Progenitor cell of endocrine pancreas (in vitro differentiated cells): ENCODE data around the gene FBN3. TPM values are rescaled to one million over a fixed set of nuclear protein-coding genes. Genes with fewer than 3 reads are reported as not detected.

Experiments used
- DNase-seq: peaks from one replicate; pipeline ENCODE4 v3.0.0; 2021; ENCODE audit warnings: low spot score; ENCODE audit not compliant: unreplicated experiment
- H3K27ac Mint-ChIP-seq: 2 replicates; pipeline ENCODE4 v1.8.0; 2021; ENCODE audit warnings: mild to moderate bottlenecking, moderate library complexity, mixed read lengths
- H3K27me3 Mint-ChIP-seq: 2 replicates; pipeline ENCODE4 v1.8.0; 2021; ENCODE audit warnings: mixed read lengths
- H3K36me3 Mint-ChIP-seq: 2 replicates; pipeline ENCODE4 v1.8.0; 2022; ENCODE audit warnings: mixed read lengths; ENCODE audit not compliant: insufficient read depth
- H3K4me1 Mint-ChIP-seq: 2 replicates; pipeline ENCODE4 v1.8.0; 2021; ENCODE audit warnings: low read depth, mixed read lengths
- H3K4me3 Mint-ChIP-seq: 2 replicates; pipeline ENCODE4 v1.8.0; 2021; ENCODE audit warnings: low read depth, mild to moderate bottlenecking, moderate library complexity, mixed read lengths
- H3K9me3 Mint-ChIP-seq: 2 replicates; pipeline ENCODE4 v1.8.0; 2021; ENCODE audit warnings: low read depth, mixed read lengths
- total RNA-seq: library from RNA; stranded (reverse); gene quantifications from 2 replicates; pipeline ENCODE4 v1.2.1, GENCODE V29; 2021
- TF ChIP-seq, protein P1 (sequence below): fragments of 200-600 bp; sonication (generic); IDR thresholded peaks from one replicate; pipeline ENCODE4 v1.5.0; 2021; ENCODE audit warnings: antibody characterized with exemption, mild to moderate bottlenecking; ENCODE audit not compliant: unreplicated experiment

Gene FBN3
- total RNA-seq, 1 donor from 2014 or later, result 121 TPM

DNA sequence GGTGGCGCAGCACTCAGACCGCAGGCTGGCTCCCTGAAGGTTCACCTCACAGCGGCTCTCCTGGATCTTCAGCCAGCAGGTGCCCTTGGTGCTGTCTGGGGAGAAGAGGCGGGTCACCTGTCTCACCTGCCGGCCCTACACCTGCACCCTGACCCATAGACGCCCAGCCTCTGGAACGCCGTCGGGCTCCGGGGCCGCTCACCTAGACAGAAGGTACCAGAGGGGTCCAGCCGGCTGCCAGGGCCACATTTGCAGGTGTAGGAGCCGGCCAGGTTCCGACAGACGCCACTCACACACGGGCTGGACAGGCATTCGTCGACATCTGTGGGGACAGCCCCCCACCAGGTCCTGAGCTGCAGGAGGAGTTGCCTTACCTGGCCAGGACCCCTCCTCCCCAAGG is 22.9 kb downstream of the FBN3 start:
- Mint-ChIP-seq H3K9me3 (no peaks in the 10 kb centered on the region), H3K36me3 (peaks cover 18% of the 10 kb centered on the region), H3K4me3 (no peak overlapping the region), H3K4me1 (no peaks in the 10 kb centered on the region), H3K27me3 (no peaks in the 10 kb centered on the region), H3K27ac (no peak overlapping the region)
- no peak for DNase-seq
- TF ChIP-seq, protein P1, sequence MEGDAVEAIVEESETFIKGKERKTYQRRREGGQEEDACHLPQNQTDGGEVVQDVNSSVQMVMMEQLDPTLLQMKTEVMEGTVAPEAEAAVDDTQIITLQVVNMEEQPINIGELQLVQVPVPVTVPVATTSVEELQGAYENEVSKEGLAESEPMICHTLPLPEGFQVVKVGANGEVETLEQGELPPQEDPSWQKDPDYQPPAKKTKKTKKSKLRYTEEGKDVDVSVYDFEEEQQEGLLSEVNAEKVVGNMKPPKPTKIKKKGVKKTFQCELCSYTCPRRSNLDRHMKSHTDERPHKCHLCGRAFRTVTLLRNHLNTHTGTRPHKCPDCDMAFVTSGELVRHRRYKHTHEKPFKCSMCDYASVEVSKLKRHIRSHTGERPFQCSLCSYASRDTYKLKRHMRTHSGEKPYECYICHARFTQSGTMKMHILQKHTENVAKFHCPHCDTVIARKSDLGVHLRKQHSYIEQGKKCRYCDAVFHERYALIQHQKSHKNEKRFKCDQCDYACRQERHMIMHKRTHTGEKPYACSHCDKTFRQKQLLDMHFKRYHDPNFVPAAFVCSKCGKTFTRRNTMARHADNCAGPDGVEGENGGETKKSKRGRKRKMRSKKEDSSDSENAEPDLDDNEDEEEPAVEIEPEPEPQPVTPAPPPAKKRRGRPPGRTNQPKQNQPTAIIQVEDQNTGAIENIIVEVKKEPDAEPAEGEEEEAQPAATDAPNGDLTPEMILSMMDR, result no peak

DNA sequence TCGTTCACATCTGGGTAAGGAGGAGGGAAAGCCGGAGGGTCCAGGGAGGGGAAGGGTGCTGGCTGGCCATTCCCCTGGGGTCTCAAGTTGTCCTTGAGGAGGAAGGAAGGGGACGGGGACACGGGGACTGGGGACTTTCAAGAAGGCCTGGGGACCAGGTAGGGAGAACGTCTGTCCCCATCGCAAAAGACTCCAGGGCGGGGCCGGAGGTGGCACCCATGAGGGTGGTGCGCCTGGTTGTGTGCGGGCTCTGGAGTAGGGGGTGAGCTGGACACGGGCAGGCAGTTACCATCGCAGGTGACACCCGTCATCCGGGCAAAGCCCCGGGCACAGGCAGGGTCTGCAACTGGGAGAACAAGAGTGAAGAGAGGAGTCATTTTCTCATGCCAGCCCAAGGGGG is 23.4 kb downstream of the FBN3 start:
- no peak overlapping the region for H3K27ac Mint-ChIP-seq
- no peaks in the 10 kb centered on the region for H3K27me3 Mint-ChIP-seq

GRCh38 chr19:8123683-8124082 is 25.7 kb downstream of the FBN3 start:
- no peak for DNase-seq
- H3K27me3 Mint-ChIP-seq, result no peaks in the 10 kb centered on the region
- H3K9me3 Mint-ChIP-seq, result no peaks in the 10 kb centered on the region
- TF ChIP-seq, protein P1, result no peak
- H3K36me3 Mint-ChIP-seq, result peaks cover 19% of the 10 kb centered on the region
- no peak overlapping the region for H3K27ac Mint-ChIP-seq
- H3K4me3 Mint-ChIP-seq, result no peak overlapping the region
- no peaks in the 10 kb centered on the region for H3K4me1 Mint-ChIP-seq

More for the DNA sequence above, 23.4 kb downstream of the FBN3 start:
- Mint-ChIP-seq H3K4me1 (no peaks in the 10 kb centered on the region), H3K4me3 (no peak overlapping the region), H3K9me3 (no peaks in the 10 kb centered on the region), H3K36me3 (peaks cover 18% of the 10 kb centered on the region)
- TF ChIP-seq, protein P1, result no peak
- no peak for DNase-seq

GRCh38 chr19:8120636-8121480 is 28.5 kb downstream of the FBN3 start:
- no peak for DNase-seq
- Mint-ChIP-seq H3K27me3 (no peaks in the 10 kb centered on the region), H3K4me1 (no peaks in the 10 kb centered on the region), H3K27ac (peak overlapping the region; percentile 51), H3K4me3 (no peak overlapping the region), H3K36me3 (peaks cover 12% of the 10 kb centered on the region), H3K9me3 (no peaks in the 10 kb centered on the region)
- TF ChIP-seq, protein P1, result no peak

DNA sequence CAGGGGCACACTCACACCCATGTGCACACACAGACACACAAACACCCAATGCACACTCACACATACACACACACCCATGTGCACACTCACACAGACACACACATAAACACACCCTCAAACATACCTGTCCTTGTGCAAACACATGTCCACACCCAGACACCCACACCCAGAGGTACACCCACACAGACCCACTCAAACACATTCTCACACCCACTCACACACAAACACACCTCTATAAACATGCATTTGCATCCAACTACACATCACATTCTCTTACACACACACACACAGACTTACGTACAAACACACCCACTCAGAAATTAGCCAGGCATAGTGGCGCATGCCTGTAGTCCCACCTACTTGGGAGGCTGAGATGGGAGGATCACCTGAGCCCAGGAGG is 31.4 kb downstream of the FBN3 start:
- Mint-ChIP-seq H3K4me1 (no peaks in the 10 kb centered on the region), H3K27me3 (no peaks in the 10 kb centered on the region), H3K36me3 (peaks cover 4% of the 10 kb centered on the region), H3K4me3 (no peak overlapping the region), H3K9me3 (no peaks in the 10 kb centered on the region), H3K27ac (no peak overlapping the region)
- TF ChIP-seq, protein P1, result no peak
- no peak for DNase-seq
